Activated T-cell treated with anti-CD3 and anti-CD28 coated beads for 1 hour (primary cell): ENCODE data around the gene FAM78A.
"Not testable (repeated sequence)": the region's sequence is repeated elsewhere in the genome, so short reads cannot be mapped to it uniquely, and the experiment has no call there.

Experiments
- DNase-seq: peaks from one replicate; pipeline ENCODE4 v3.0.0-alpha.2; 2020; ENCODE audit warnings: low read depth

Gene FAM78A

GRCh38 chr9:131264231-131264630 is 12.1 kb downstream of the FAM78A start:
- DNase-seq, result no peak

GRCh38 chr9:131263701-131264100 is 12.6 kb downstream of the FAM78A start:
- no peak for DNase-seq

- DNase-seq, result not testable (repeated sequence)
Measured at GRCh38 chr9:131263033-131263343, 13.3 kb downstream of the FAM78A start.

GRCh38 chr9:131262327-131263032 is 13.8 kb downstream of the FAM78A start:
- no peak for DNase-seq

GRCh38 chr9:131260751-131261452 is 15.4 kb downstream of the FAM78A start:
- DNase-seq, result no peak

- DNase-seq, result no peak
Measured at GRCh38 chr9:131259916-131260597, 16.3 kb downstream of the FAM78A start.

DNA sequence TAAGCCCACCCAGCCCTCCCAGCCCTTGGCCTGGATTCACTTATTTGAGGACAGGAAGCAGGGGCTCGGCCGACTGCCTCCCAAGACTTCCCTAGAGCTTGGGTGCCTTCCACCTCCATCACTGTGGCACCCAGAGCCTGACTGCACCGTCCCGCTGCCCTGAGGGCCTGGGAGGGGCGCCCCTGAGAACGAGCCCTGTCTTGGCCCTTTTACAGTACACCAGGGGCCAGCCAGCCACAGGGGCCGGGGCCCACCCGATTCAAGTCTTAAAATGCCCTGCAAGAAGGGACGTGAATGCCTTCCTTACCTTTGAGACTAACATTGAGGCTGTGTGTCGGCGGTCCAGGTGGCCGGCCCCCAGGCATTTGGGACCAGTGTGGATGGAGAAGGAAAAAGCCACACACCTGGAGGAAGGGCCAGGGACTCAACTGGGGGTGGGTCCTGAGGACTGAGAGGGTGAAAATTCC is 16.8 kb downstream of the FAM78A start:
- no peak for DNase-seq

DNA sequence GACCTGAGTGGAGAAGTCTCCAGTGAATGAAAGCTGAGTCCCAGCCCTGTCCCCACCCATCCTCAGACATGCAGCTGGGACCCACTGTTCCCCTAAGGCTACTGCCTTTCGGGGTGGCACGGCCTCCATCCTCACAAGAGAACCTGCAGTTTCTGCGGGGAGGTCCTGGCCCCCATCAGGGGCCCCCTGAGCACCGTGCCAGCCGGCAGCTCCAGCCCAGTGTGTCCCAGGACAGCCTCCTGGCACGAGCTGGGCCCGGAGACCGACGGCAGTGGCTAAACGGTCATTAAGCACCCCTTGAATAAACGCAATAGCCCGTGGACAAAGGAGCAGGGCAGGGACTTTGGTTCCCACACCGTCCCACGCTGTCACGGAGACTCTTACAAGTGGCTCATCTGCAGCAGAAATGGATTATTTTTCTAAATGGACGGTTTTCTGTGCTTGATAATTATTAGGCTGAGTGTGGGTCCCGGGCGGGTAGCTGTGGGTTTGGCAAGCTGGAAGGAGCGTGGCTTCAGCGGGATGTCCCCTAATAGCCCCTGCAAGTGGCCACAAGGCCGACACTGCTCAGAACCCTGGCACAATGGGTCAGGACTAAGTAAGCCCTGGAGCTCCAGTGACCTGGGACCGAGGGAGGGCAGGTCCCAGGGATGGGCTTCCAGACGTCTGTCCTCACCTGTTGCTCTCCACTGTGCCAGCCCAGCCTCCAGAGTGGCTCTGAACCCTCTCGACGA is 17.4 kb downstream of the FAM78A start:
- no peak for DNase-seq

DNA sequence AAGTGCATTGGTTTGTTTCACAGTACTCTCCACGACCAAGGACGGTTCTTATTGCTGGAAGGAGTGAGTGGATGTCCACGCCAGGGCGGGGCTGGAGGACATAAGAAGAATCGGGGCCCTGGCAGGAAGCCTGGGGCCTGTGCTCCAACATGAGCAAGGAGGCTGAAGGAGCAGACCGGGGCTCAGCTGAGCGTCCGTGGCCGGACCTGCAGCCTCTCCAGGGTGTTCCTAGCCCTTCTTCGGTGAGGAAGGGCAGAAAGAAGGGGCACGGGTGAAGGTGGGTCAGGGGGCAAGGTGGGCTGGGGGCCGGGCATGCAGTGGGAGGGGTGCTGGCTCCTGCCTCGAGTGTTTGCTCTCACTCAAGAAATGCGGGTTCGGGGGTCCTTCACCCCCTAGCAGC is 18.1 kb downstream of the FAM78A start:
- no peak for DNase-seq

GRCh38 chr9:131257266-131258025 is 18.9 kb downstream of the FAM78A start:
- no peak for DNase-seq

GRCh38 chr9:131255676-131256197 is 20.6 kb downstream of the FAM78A start:
- DNase-seq, result no peak

- no peak for DNase-seq
Measured at GRCh38 chr9:131254626-131255025, 21.7 kb downstream of the FAM78A start.

GRCh38 chr9:131253891-131254491 is 22.3 kb downstream of the FAM78A start:
- no peak for DNase-seq

- no peak for DNase-seq
Measured at GRCh38 chr9:131252120-131252519, 24.2 kb downstream of the FAM78A start.

DNA sequence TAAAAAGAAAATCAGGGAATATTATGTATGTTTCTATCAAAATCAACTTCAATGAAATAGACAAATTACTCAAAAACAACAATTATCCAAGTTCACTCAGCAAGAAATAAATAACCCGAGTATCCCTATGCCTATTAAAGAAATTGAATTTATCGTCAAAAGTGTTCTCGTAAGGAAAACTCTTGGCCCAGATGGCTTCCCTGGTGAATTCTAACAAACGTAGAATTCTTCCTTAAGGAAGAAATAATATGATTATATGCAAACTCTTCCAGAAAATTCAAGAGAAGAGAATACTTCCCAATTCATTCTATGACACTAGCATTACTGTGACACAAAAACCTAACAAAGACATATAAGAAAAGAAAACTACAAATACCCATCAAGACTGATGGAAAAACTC is 29.7 kb downstream of the FAM78A start:
- no peak for DNase-seq

DNA sequence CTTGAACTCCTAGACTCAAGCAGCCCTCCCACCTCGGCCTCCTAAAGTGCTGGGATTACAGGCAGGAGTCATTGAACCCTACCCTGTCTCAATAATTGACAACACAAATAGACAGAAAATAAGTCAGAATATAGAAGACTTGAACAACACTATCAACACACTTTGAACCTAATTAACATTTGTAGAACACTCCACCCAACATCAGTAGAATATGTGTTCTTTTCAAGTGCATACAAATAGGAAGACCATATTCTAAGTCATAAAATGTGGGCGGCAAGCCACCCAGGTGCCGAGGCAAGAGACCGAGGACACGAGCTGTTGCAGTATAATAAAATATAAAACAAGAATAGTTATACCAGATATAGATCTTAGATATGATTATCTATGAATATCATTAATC is 32.0 kb downstream of the FAM78A start:
- not testable (repeated sequence) for DNase-seq

- DNase-seq, result no peak
Measured at GRCh38 chr9:131240047-131240921, 36.0 kb downstream of the FAM78A start.

- DNase-seq, result no peak
Measured at GRCh38 chr9:131239161-131239975, 36.9 kb downstream of the FAM78A start.

DNA sequence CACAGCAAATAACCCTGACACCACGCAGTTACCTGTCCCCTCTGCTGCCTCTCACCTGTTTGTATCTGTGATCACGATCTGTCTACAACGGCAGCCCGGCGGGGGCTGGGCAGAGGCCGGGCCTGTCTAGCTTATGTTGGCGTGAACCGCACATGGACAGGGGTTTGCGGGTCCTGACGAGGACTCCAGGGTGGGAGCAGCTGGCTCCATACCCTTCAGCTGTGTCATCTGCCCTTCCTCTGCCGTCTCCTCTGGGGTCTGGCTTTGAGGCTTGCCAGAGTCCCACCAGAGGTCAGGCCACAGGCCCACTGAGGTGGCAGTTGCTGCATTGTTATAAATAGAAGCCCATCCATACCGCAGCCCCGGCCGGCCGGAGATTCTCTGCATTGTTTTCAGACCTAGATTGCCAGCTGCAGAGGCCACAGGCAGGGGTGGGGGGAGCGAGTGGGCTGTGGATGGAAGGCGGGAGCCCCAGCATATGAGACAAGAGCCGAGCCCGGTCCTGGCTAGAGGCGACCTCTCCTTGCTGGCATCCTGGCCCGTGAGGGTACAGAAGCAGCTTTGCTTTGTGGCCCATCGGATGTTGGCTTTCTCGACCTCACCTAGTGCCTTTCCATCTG is 37.8 kb downstream of the FAM78A start:
- DNase-seq, result no peak
